ENCODE measurements around the gene TNPO1. TPM values are rescaled to one million over a fixed set of nuclear protein-coding genes. Genes with fewer than 3 reads are reported as not detected.

The TNPO1 gene
- total RNA-seq (2022; extraction: Qiagen RNA extraction), result 121 to 158 TPM (median 136 TPM) in 5 replicates

GRCh38 chr5:72816284-72817075 is at the start of gene TNPO1:
TNPO1 (plus strand) TSS chr5:72816661; CDS start chr5:72816738, 77 bp downstream.

GRCh38 chr5:72955768-72956323 is 139.4 kb downstream of the TNPO1 start, which contains the start of gene FCHO2:
FCHO2 (plus strand) TSS chr5:72956041; CDS start chr5:72956097, 56 bp downstream.

Other genes with a start within 250 kb of the TNPO1 start
- 10.8 to 25.4 TPM (median 18.7 TPM) in 5 replicates for gene FCHO2, start 139.4 kb downstream of the TNPO1 start, total RNA-seq (2022; extraction: Qiagen RNA extraction)